Keratinocyte (primary cell): Measurements from ENCODE around the gene C10orf90.

Experiments
- CTCF ChIP-seq, 3 experiments: IDR thresholded peaks in 1 of 3; conservative IDR thresholded peaks in 1 of 3; optimal IDR thresholded peaks in 1 of 3; 2 replicates in 2 of 3; 3 replicates in 1 of 3; pipeline versions ENCODE3 to v1.5.1; 2011; ENCODE audit warnings: low read length in 3 of 3, mild to moderate bottlenecking in 3 of 3, moderate library complexity in 2 of 3, control low read depth in 1 of 3, inconsistent platforms in 1 of 3; ENCODE audit not compliant: insufficient read depth in 2 of 3; ENCODE audit errors: extremely low read depth in 1 of 3
- EZH2 ChIP-seq: IDR thresholded peaks from one replicate; pipeline ENCODE4 v1.6.1; 2012; ENCODE audit warnings: inconsistent platforms, mild to moderate bottlenecking, low read length, moderate library complexity

GRCh38 chr10:126593968-126594701 lies 76.4 kb downstream of the C10orf90 start:
- TF ChIP-seq CTCF (optimal IDR thresholded peaks at IDR 0.05 in 1 of 3, IDR thresholded peaks at IDR 0.05 in 1 of 3, conservative IDR thresholded peaks at IDR 0.05 in 1 of 3; ENCODE audit: extremely low read depth in 1 of 3, insufficient read depth in 2 of 3, low read length in 3 of 3) (no peak), EZH2 (no peak)
